Amygdala (tissue), 56 donors: ENCODE results near the gene GRIN2A.
A peak's percentile ranks its signal among the peaks of the same experiment; 100 is the strongest.

ENCODE experiments used
- DNase-seq, 56 donors: peaks; one replicate each; lab custom pipeline; 2025; lab: John Stamatoyannopoulos, UW

The GRIN2A gene

GRCh38 chr16:10182222-10183053, at the start of gene GRIN2A:
Gene GRIN2A (minus strand): TSS chr16:10182428. CDS start chr16:10180411, 2,017 bp downstream.
- peak in 21 of 56 donors; percentile 6 to 59 (median 29) for DNase-seq

DNA sequence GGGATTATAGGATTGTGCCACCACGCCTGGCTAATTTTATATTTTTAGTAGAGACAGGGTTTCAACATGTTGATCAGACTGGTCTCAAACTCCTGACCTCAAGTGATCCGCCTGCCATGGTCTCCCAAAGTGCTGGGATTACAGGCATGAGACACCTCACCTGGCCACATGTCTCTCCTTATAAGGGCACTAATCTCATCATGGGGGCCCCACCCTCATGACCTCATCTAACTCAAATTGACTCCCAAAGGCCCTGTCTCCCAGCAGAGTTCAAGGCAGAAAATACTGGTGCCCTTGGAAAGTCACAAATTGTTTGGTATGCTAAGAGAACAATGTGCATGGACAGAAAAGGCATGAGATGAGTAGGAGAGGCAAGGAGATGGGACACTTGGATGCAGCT, 49.3 kb upstream of the GRIN2A start:
- no peak for DNase-seq

DNA sequence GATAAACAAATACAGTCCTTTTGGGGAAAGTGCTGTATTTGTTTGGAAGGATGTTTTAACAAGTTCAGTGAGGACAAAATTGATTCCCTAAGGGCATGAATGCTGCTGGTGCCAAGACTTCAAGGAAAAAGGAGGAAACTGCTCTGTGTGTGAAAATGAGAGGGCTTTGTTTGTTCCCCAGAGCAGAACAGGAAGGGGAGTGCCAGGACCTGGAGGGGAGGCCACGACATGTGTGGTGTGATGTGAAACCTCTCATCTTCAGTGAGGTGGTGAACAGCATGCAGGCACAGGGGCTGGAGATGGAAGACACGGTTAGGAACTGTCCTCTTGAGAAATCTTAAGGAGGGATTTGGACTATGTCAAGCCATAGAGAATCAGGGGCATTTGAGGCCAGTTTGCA, 46.6 kb upstream of the GRIN2A start:
- DNase-seq, result no peak

GRCh38 chr16:10226987-10227306, 44.7 kb upstream of the GRIN2A start:
- no peak for DNase-seq

DNA sequence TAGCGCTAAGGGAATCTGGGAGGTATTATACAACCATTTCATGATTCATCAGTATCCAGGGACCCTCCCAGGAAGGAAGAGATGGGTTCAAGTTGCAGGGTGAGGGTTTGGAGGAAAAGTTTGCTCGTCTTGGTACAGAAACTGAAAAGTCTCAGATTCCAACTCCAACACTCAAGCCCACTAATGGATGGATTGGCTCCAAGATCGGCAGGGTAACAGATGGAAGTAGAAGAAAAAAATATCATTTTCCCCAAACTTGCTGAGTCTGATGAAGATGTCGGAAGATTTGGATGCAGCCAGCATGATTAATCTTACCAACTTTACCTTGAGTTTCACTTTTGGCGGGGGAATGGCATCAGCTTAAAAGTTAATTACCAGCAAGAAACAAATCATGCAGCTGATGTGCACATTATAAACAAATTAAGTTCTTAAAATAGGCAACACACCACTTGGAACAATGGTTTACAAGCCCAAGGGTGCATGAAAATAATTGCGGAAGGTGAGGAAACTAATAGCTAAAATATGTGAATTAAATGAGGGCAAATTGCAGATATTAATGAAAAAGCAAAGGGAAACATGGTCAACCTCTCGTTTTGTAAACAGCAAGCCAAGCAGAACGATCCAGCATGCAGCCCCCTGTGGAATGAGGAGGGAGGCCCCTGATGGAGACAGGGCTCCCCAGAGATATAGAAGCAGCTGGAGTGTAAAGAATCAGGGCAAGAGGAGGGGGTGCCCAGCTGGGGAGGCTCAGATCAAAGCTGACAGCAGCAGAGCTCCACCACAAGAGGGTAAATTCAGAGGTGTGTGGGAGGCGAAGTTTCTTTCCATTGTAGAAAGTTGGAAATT, 44.1 kb upstream of the GRIN2A start:
- no peak for DNase-seq

DNA sequence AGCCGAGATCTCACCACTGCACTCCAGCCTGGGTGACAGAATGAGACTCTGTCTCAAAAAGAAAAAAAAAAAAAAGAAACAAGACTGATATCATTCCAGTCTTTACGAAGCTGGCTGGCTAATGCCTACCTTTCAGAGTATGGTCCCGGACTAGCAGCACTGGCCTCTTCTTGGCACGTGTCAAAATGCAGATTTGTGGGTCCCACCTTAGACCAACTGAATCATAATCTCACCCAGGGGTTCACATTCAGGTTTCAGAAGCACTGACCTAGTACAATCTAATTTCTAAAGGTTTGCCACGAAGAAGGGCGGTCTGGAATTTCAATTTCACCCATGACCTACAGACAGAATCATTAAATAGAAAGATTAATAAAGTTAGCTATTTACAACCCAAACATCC, 43.4 kb upstream of the GRIN2A start:
- DNase-seq, result no peak

- DNase-seq, result no peak
These were observed 42.6 kb upstream of the GRIN2A start for GRCh38 chr16:10224850-10225249.

DNA sequence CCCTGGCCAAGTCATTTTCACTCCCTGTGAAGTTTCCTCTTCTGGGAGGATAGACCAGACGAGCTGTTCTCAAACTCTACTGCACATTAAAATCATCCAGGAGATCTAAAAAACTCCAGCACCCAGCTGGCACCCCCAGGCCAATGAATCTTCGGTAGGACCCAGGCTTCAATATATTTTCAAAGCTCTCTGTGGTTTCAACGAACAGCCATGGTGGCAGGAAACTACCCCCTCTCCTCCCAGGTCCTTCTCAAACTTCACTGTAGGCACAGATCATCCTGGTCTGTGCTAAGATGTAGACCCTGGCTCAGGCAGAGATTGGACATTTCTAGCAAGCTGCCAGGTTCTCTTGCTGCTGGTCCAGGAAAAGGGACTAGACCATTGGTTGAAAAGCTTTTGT, 38.7 kb upstream of the GRIN2A start:
- DNase-seq, result no peak

DNA sequence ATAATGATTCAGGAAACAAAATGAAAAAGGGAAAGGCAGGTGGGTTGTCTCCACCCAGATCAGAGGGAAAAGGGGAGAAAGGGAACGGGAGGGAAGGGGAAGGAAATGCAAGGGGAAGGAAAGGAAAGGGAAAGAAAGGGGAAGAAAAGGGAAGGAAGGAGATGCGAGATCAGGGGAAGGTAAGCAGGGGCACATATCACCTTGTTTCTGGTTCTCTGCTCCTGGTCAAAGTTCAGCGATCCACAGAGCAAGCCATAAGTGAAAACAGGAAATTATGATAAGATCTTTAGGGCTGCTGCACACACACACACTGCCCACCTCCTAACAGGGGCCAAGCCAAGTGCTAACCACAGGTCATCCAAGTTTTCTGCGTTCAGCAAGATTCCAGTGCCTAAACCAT, 37.5 kb upstream of the GRIN2A start:
- DNase-seq, result no peak

DNA sequence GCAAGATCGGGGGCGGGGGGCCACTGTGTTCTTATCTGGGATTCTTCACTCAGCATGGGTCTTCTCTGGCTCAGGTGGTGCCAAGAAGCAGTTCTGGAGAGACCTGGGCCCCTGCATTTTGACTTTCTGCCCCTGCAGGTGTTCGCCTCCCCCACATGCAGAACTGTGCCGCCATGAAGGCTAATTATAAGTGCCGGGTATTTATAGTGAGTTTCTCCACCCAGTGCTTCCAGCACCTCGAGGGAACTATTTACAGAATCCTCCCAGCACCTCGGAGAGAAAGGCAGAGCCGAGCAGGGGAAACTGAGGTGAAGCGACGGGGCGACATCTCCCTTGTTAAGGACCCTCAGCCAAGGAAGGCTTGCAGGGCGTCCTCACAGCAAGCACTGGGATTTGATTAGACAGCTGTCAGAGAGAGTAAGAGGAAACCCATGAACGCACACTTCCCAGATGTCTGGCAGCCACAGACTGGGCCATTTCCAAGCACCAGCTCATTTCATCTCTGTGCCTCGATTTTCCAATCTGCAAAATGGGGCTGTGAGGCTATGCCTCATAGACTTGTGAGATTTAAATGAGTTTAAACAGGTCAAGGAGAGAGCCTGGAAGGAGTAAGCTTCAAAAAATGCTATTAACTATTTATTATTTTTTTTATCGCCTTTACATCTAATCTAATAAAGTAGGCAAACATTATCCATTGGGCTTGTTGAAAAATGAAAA, 36.4 kb upstream of the GRIN2A start:
- peak in 1 of 56 donors; percentile 16 for DNase-seq

DNA sequence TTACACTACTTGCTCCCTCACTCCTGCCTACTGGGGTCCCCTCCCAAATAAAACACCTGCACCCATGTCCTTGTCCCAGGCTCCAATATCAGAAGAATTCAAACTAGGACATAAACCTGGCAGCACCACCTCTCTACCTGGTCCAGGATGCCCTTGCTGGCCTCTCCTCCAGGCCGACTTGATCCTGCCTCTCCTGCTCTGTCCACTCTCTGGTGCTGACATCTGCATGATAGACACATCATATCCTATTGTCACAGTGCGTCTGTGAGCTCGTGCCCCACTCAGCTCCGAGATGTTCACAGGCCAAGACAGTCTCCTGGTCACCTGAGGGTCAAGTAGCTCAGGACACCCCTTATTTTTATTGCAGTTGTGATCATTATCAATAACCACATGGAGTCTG, 31.5 kb upstream of the GRIN2A start:
- DNase-seq, result no peak

DNA sequence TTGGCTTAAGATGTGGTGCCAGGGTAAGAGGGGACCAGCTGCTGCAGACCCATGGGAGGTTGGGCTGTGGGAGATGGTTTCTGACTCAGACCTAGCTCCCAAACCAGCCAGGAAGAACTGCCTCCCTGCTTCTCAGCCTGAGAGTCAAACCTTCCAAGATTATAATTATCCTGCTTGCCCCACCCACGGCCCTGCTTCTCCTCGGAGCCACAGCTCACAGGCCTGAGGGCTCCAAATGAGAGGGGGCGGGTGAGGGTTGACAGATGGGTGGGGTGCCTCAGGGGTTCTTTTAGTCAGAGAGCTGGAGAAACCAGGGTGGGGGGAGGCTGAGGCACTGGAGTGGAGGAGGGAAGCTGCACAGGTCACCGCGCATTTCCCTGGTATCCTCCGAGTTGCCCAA, 28.7 kb upstream of the GRIN2A start:
- DNase-seq, result peak in 7 of 56 donors; percentile 3 to 11 (median 6)

DNA sequence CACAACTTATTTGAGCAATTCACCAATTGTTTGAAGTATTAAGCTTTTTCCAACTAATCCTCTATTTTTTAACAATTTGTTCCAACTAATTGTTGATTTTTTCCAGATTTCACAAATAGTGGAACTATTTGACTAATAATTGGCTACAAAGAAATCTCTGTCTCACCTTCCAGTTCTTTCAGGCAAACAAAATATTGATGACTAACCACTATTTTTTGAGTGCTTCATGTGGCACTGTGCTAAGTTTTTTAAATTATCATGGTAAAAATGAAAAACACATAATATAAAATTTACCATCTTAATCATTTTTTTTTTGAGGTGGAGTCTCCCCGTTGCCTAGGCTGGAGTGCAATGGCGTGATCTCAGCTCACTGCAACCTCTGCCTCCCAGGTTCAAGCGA, 24.6 kb upstream of the GRIN2A start:
- no peak for DNase-seq

DNA sequence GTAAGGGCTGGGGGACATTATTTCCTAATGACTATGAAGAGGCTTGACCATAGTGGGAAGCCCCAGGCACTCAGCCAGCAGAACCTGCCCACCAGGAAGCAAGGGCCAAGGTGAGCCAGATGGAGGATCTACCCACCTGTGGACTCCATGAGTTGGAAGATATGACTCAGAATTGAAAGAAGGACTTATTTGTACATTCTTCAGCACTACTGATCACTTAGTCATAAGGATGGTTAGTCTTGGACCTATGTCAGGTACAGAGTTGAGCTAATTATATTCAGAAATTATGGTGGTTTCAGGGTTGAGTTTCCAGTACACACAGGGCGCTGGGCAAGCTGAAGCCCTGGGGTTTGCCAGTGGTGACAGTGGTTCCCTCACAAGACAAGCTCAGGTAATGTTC, 24.0 kb upstream of the GRIN2A start:
- no peak for DNase-seq

- no peak for DNase-seq
These were observed 23.5 kb upstream of the GRIN2A start for GRCh38 chr16:10205688-10206087.

GRCh38 chr16:10202649-10203048, 20.4 kb upstream of the GRIN2A start:
- no peak for DNase-seq

GRCh38 chr16:10200637-10201586, 18.7 kb upstream of the GRIN2A start:
- no peak for DNase-seq

DNA sequence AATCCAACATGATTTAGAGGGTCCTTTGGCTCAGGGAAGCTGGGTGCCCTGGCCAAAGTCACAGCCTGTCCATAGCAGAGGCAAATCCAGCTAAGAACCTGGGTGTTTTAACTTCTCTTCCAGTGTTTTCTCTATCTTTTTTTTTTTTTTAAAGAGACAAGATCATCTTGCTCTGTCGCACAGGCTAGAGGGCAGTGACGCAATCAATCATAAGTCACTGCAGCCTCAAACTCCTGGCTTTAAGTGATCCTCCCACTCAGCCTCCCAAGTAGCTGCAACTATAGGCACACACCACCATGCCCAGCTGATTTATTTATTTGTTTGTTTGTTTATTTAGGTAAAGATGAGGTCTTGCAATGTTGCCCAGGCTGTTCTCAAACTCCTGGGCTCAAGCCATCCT, 14.8 kb upstream of the GRIN2A start:
- no peak for DNase-seq

GRCh38 chr16:10191096-10191495, 8.9 kb upstream of the GRIN2A start:
- DNase-seq, result no peak

DNA sequence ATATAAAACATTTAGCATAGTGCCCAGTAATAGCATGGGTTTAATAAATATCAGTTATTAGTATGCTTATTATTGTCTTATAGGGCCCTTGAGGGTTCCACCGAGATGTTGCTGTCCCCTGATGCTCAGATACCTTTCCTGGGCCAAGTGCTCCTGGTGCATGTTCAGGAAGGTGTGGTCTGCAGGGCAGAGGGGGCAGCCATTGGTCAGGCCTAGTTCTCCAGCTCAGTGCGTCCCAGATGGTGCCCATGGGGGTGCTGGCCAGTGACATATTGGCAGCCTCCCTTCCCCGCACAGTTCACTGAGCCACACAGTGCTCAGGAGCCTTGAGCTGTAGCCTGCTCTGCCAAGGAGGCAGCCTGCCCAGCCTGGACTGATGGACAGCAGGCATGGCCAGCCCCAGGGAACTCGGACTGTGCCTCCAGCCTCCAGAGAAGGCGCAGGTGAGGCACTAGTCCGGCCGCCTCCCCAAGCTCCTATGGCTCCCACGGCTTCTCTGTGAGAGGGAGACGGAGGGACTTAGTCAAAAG, 7.7 kb upstream of the GRIN2A start:
- DNase-seq, result no peak
